Vagina (tissue), 2 donors: ENCODE results near the gene CLDND2. TPM values are rescaled to one million over a fixed set of nuclear protein-coding genes. Genes with fewer than 3 reads are reported as not detected.

Experiments used
- DNase-seq, 2 donors: peaks; one replicate each; pipeline ENCODE4 v3.0.0-alpha.2; 2017; ENCODE audit errors: extremely low spot score in 2 of 2
- H3K27ac ChIP-seq: fragments of 200-600 bp; sonication (generic); one replicate; pipeline ENCODE4 v1.5.1; 2019
- H3K27me3 ChIP-seq: fragments of 200-600 bp; sonication (generic); one replicate; pipeline ENCODE4 v1.5.1; 2019
- H3K36me3 ChIP-seq, 2 donors: fragments of 200-600 bp; sonication (generic); one replicate each; pipeline ENCODE4 v1.5.1; 2017 to 2019
- H3K4me1 ChIP-seq: fragments of 200-600 bp; sonication (generic); one replicate; pipeline ENCODE4 v1.5.1; 2019
- H3K4me3 ChIP-seq, 2 donors: fragments of 200-600 bp; sonication (generic); 1 replicate in 1 of 2; 2 replicates in 1 of 2; pipeline ENCODE4 v1.5.1; 2016 to 2019
- H3K9me3 ChIP-seq: fragments of 200-600 bp; sonication (generic); one replicate; pipeline ENCODE4 v1.5.1; 2019
- CTCF ChIP-seq, 3 experiments: fragments of 450-650 bp in 2 of 3; fragments of 200-600 bp in 1 of 3; sonication (generic) in 1 of 3; IDR thresholded peaks; one replicate each; pipeline ENCODE4 v1.5.1; 2017 to 2019; ENCODE audit warnings: antibody characterized with exemption in 3 of 3, mild to moderate bottlenecking in 2 of 3, moderate library complexity in 2 of 3
- POLR2A ChIP-seq, 2 donors: fragments of 450-650 bp; IDR thresholded peaks; one replicate each; pipeline ENCODE4 v1.6.1; 2017; ENCODE audit warnings: antibody characterized with exemption in 2 of 2, mild to moderate bottlenecking in 2 of 2, moderate library complexity in 2 of 2
- POLR2AphosphoS5 ChIP-seq, 2 donors: sonication (generic); formaldehyde crosslinking; IDR thresholded peaks; one replicate each; pipeline ENCODE4 v1.9.0; 2017; ENCODE audit warnings: antibody characterized with exemption in 2 of 2, mild to moderate bottlenecking in 2 of 2, low read depth in 1 of 2; ENCODE audit not compliant: insufficient read depth in 1 of 2
- intact Hi-C: fragments of 100-400 bp; cut with DNase I; formaldehyde crosslinking; loops from one replicate; pipeline ENCODE4 v1.15.1; 2023
- total RNA-seq: library from RNA; depleted of rRNA; stranded (reverse); fragments of >200 nt; gene quantifications from one replicate; pipeline ENCODE4 v1.2.3, GENCODE V29; 2016

CLDND2 gene
- total RNA-seq, 1 donor from 2014 or later: not detected

GRCh38 chr19:51382004-51382403, 13.2 kb upstream of the CLDND2 start:
- no peak for DNase-seq
- H3K27ac ChIP-seq: no peak overlapping the region
- intact Hi-C loops: no loop called here
- H3K27me3 ChIP-seq: no peaks in the 10 kb centered on the region
- no peak for TF ChIP-seq POLR2A (IDR thresholded peaks at IDR 0.05)
- no peak for TF ChIP-seq CTCF (IDR thresholded peaks at IDR 0.05)
- TF ChIP-seq POLR2AphosphoS5 (IDR thresholded peaks at IDR 0.05; ENCODE audit: insufficient read depth in 1 of 2, low read depth in 1 of 2): no peak
- no peak overlapping the region for H3K4me3 ChIP-seq
- no peaks in the 10 kb centered on the region for H3K9me3 ChIP-seq
- no peaks in the 10 kb centered on the region for H3K36me3 ChIP-seq
- H3K4me1 ChIP-seq: no peaks in the 10 kb centered on the region

- no peaks in the 10 kb centered on the region for H3K27me3 ChIP-seq
- DNase-seq: no peak
- H3K27ac ChIP-seq: no peak overlapping the region
- no peak overlapping the region for H3K4me3 ChIP-seq
- TF ChIP-seq CTCF (IDR thresholded peaks at IDR 0.05): no peak
- TF ChIP-seq POLR2A (IDR thresholded peaks at IDR 0.05): no peak
- TF ChIP-seq POLR2AphosphoS5 (IDR thresholded peaks at IDR 0.05; ENCODE audit: insufficient read depth in 1 of 2, low read depth in 1 of 2): no peak
- no peaks in the 10 kb centered on the region for H3K9me3 ChIP-seq
- intact Hi-C loops: no loop called here
- no peaks in the 10 kb centered on the region for H3K4me1 ChIP-seq
- no peaks in the 10 kb centered on the region for H3K36me3 ChIP-seq
These were observed 11.6 kb upstream of the CLDND2 start for GRCh38 chr19:51380379-51380778.

GRCh38 chr19:51377422-51377821, 8.6 kb upstream of the CLDND2 start:
- Histone ChIP-seq H3K36me3 (no peaks in the 10 kb centered on the region), H3K27ac (no peak overlapping the region), H3K9me3 (no peaks in the 10 kb centered on the region), H3K4me1 (no peaks in the 10 kb centered on the region), H3K4me3 (no peak overlapping the region), H3K27me3 (no peaks in the 10 kb centered on the region)
- DNase-seq: no peak
- intact Hi-C loops: no loop called here
- TF ChIP-seq CTCF (IDR thresholded peaks at IDR 0.05) (no peak), POLR2AphosphoS5 (IDR thresholded peaks at IDR 0.05; ENCODE audit: insufficient read depth in 1 of 2, low read depth in 1 of 2) (no peak), POLR2A (IDR thresholded peaks at IDR 0.05) (no peak)

- intact Hi-C loops: no loop called here
- no peak overlapping the region for H3K27ac ChIP-seq
- TF ChIP-seq POLR2A (IDR thresholded peaks at IDR 0.05) (no peak), CTCF (IDR thresholded peaks at IDR 0.05) (no peak), POLR2AphosphoS5 (IDR thresholded peaks at IDR 0.05; ENCODE audit: insufficient read depth in 1 of 2, low read depth in 1 of 2) (no peak)
- no peaks in the 10 kb centered on the region for H3K9me3 ChIP-seq
- no peak overlapping the region for H3K4me3 ChIP-seq
- no peaks in the 10 kb centered on the region for H3K36me3 ChIP-seq
- no peaks in the 10 kb centered on the region for H3K27me3 ChIP-seq
- no peaks in the 10 kb centered on the region for H3K4me1 ChIP-seq
- no peak for DNase-seq
These were observed 6.9 kb upstream of the CLDND2 start for GRCh38 chr19:51375504-51376221.
